ENCODE results near the gene GADD45G.

GRCh38 chr9:89640801-89641200, 36.0 kb downstream of the GADD45G start:
- TF ChIP-seq GATA3 (IDR thresholded peaks at IDR 0.05; ENCODE audit: low read depth, low read length): no peak
- no peak for TF ChIP-seq GATA2 (IDR thresholded peaks at IDR 0.05; ENCODE audit: low read depth, low read length)
